IMR-90 (cell line): Measurements from ENCODE around the gene OR4B1. TPM values are rescaled to one million over a fixed set of nuclear protein-coding genes. Genes with fewer than 3 reads are reported as not detected.

Source experiments
- ATAC-seq: fragments of 200-7000 bp; cut with Tn5 transposase; 2 replicates; pipeline ENCODE4 v1.9.1; 2020; ENCODE audit warnings: low read depth, mild to moderate bottlenecking, moderate library complexity
- BruUV-seq: library from RNA; stranded (reverse); fragments of 400-500 nt; replicated peaks from 2 replicates; lab custom pipeline; 2021; lab: Mats Ljungman, UMichigan
- CTCF ChIA-PET: fragments of 300-600 bp; formaldehyde crosslinking; extraction: SDS; loops from one replicate; lab custom pipeline; 2021; ENCODE audit warnings: antibody characterized with exemption; lab: Yijun Ruan, JAX
- POLR2A ChIA-PET: fragments of 300-600 bp; sonication (Branson Sonifier 250); formaldehyde crosslinking; loops from one replicate; lab custom pipeline; 2022; ENCODE audit warnings: antibody characterized with exemption; ENCODE audit not compliant: unreplicated experiment; lab: Charles Lee
- DNase-seq: peaks from one replicate; pipeline ENCODE4 v3.0.0; 2013
- H2AFZ ChIP-seq: replicated peaks from 2 replicates; pipeline ENCODE3; 2013; ENCODE audit warnings: low read length, mild to moderate bottlenecking; ENCODE audit not compliant: poor library complexity
- H2AK5ac ChIP-seq: 2 replicates; pipeline ENCODE4 v1.6.1; 2013; ENCODE audit warnings: low read depth, low read length, inconsistent platforms
- H2AK9ac ChIP-seq: replicated peaks from 2 replicates; pipeline ENCODE3; 2013; ENCODE audit warnings: mild to moderate bottlenecking, low read depth, low read length, moderate library complexity; ENCODE audit not compliant: poor library complexity
- H2BK120ac ChIP-seq: 2 replicates; pipeline ENCODE4 v1.6.1; 2013; ENCODE audit warnings: low read depth, low read length, inconsistent platforms
- H2BK15ac ChIP-seq: 3 replicates; pipeline ENCODE4 v1.6.1; 2013; ENCODE audit warnings: low read depth, low read length, inconsistent platforms
- H2BK20ac ChIP-seq: 2 replicates; pipeline ENCODE4 v1.6.1; 2013; ENCODE audit warnings: low read depth, mild to moderate bottlenecking, inconsistent platforms, low read length, moderate library complexity
- H2BK5ac ChIP-seq: 2 replicates; pipeline ENCODE4 v1.6.1; 2013; ENCODE audit warnings: mild to moderate bottlenecking, low read depth, low read length, inconsistent platforms; ENCODE audit not compliant: poor library complexity, severe bottlenecking
- H3K14ac ChIP-seq: replicated peaks from 2 replicates; pipeline ENCODE4 v1.6.1; 2013; ENCODE audit warnings: low read depth, low read length, inconsistent platforms
- H3K18ac ChIP-seq: 2 replicates; pipeline ENCODE4 v1.6.1; 2013; ENCODE audit warnings: low read depth, low read length, control low read depth
- H3K23ac ChIP-seq: 2 replicates; pipeline ENCODE4 v1.6.1; 2013; ENCODE audit warnings: low read depth, low read length, inconsistent platforms
- H3K27ac ChIP-seq: 2 replicates; pipeline ENCODE4 v1.5.1; 2013; ENCODE audit warnings: mild to moderate bottlenecking, control low read depth, low read length; ENCODE audit not compliant: insufficient read depth
- H3K27me3 ChIP-seq: 2 replicates; pipeline ENCODE4 v1.6.1; 2013; ENCODE audit warnings: low read length; ENCODE audit not compliant: control insufficient read depth, insufficient read depth
- H3K36me3 ChIP-seq: 2 replicates; pipeline ENCODE4 v1.6.1; 2013; ENCODE audit warnings: low read length, mixed read lengths; ENCODE audit not compliant: control insufficient read depth, insufficient read depth
- H3K4ac ChIP-seq: 2 replicates; pipeline ENCODE4 v1.6.1; 2013; ENCODE audit warnings: low read depth, low read length, inconsistent platforms
- H3K4me1 ChIP-seq: 2 replicates; pipeline ENCODE4 v1.6.1; 2013; ENCODE audit warnings: low read length, mixed read lengths; ENCODE audit not compliant: control insufficient read depth, insufficient read depth
- H3K4me2 ChIP-seq: 2 replicates; pipeline ENCODE4 v1.6.1; 2013; ENCODE audit warnings: low read depth, mild to moderate bottlenecking, control low read depth, low read length, moderate library complexity
- H3K4me3 ChIP-seq: 2 replicates; pipeline ENCODE4 v1.5.1; 2013; ENCODE audit warnings: low read depth, mild to moderate bottlenecking, control low read depth, low read length, moderate library complexity; ENCODE audit not compliant: insufficient read depth
- H3K56ac ChIP-seq: 2 replicates; pipeline ENCODE4 v1.6.1; 2013; ENCODE audit warnings: low read length, inconsistent platforms; ENCODE audit not compliant: insufficient read depth; ENCODE audit errors: extremely low read depth
- H3K79me1 ChIP-seq, 2 experiments: 2 replicates each; pipeline ENCODE4 v1.6.1; 2013; ENCODE audit warnings: low read length in 2 of 2, inconsistent platforms in 1 of 2, low read depth in 1 of 2
- H3K9ac ChIP-seq: 2 replicates; pipeline ENCODE4 v1.6.1; 2013; ENCODE audit warnings: low read depth, low read length, control low read depth
- H3K9me1 ChIP-seq: 2 replicates; pipeline ENCODE4 v1.6.1; 2013; ENCODE audit warnings: low read length, inconsistent platforms; ENCODE audit not compliant: insufficient read depth
- H3K9me3 ChIP-seq: 2 replicates; pipeline ENCODE4 v1.6.1; 2013; ENCODE audit warnings: low read length; ENCODE audit not compliant: control insufficient read depth, insufficient read depth
- H4K20me1 ChIP-seq: 2 replicates; pipeline ENCODE4 v1.6.1; 2013; ENCODE audit warnings: low read length, inconsistent platforms; ENCODE audit not compliant: insufficient read depth
- H4K5ac ChIP-seq: 2 replicates; pipeline ENCODE4 v1.6.1; 2013; ENCODE audit warnings: mild to moderate bottlenecking, low read depth, low read length, control low read depth
- H4K8ac ChIP-seq, 2 experiments: 2 replicates each; pipeline ENCODE4 v1.6.1; 2013; ENCODE audit warnings: low read depth in 2 of 2, low read length in 2 of 2, control low read depth in 1 of 2, inconsistent platforms in 1 of 2
- H4K91ac ChIP-seq: 2 replicates; pipeline ENCODE4 v1.6.1; 2013; ENCODE audit warnings: low read depth, low read length, inconsistent platforms; ENCODE audit not compliant: insufficient read depth
- BHLHE40 ChIP-seq: fragments of 150-350 bp; IDR thresholded peaks from 2 replicates; pipeline ENCODE4 v1.6.1; 2016; ENCODE audit warnings: mild to moderate bottlenecking, low read depth, low read length
- CEBPB ChIP-seq: IDR thresholded peaks from 2 replicates; pipeline ENCODE4 v1.6.1; 2012; ENCODE audit warnings: low read depth, low read length, improper control_type of control experiment
- CHD1 ChIP-seq: IDR thresholded peaks from 2 replicates; pipeline ENCODE4 v1.6.1; 2012; ENCODE audit warnings: low read depth, low read length, improper control_type of control experiment
- CTCF ChIP-seq: conservative IDR thresholded peaks from 2 replicates; pipeline ENCODE4 v1.5.1; 2012; ENCODE audit warnings: mild to moderate bottlenecking, low read depth, low read length, improper control_type of control experiment
- MAFK ChIP-seq: IDR thresholded peaks from 2 replicates; pipeline ENCODE4 v1.6.1; 2012; ENCODE audit warnings: low read depth, low read length, improper control_type of control experiment
- NFE2L2 ChIP-seq: fragments of 150-350 bp; IDR thresholded peaks from 2 replicates; pipeline ENCODE4 v1.6.1; 2016; ENCODE audit warnings: low read depth, mild to moderate bottlenecking, low read length
- POLR2A ChIP-seq: IDR thresholded peaks from 2 replicates; pipeline ENCODE4 v1.6.1; 2012; ENCODE audit warnings: mild to moderate bottlenecking, low read depth, low read length
- RFX5 ChIP-seq: IDR thresholded peaks from 2 replicates; pipeline ENCODE4 v1.8.0; 2012; ENCODE audit warnings: low read depth, mild to moderate bottlenecking, low read length, moderate library complexity
- SMC3 ChIP-seq: fragments of 150-350 bp; IDR thresholded peaks from 2 replicates; pipeline ENCODE4 v1.6.1; 2016; ENCODE audit warnings: low read depth, mild to moderate bottlenecking, antibody characterized with exemption, low read length, moderate library complexity
- USF2 ChIP-seq: fragments of 150-350 bp; IDR thresholded peaks from 2 replicates; pipeline ENCODE4 v1.6.1; 2017; ENCODE audit warnings: mild to moderate bottlenecking, antibody characterized with exemption, low read length, low read depth
- WGBS, 2 experiments: methylation state at CpG; one replicate each; pipeline versions ENCODE4 v1.1.5 to v1.1.7; 2013; ENCODE audit warnings: missing lambda C conversion rate in 2 of 2; ENCODE audit not compliant: insufficient read length in 1 of 2; ENCODE audit errors: extremely low coverage in 2 of 2; 5-methylcytosine and 5-hydroxymethylcytosine counted together
- dilution Hi-C: fragments of 300-500 bp; cut with HindIII; formaldehyde crosslinking; loops from one replicate; pipeline ENCODE4 v1.14.3; 2018; ENCODE audit warnings: low sequenced_read_pairs; ENCODE audit not compliant: unreplicated experiment
- in situ Hi-C: fragments of 300-500 bp; cut with MboI; formaldehyde crosslinking; loops from 3 replicates; pipeline ENCODE4 v1.14.3; 2019; ENCODE audit warnings: low sequenced_read_pairs, inconsistent platforms, mixed read lengths
- intact Hi-C: fragments of 100-400 bp; cut with micrococcal nuclease; formaldehyde crosslinking; loops from 2 replicates; pipeline ENCODE4 v1.10.0; 2022
- polyA plus RNA-seq, 3 experiments: library from polyadenylated mRNA; depleted of rRNA; stranded (reverse); fragments of >200 nt; gene quantifications; 2 replicates each; pipeline ENCODE4 v1.2.3, GENCODE V29; 2012; ENCODE audit warnings: low replicate concordance in 1 of 3
- total RNA-seq: library from RNA; depleted of rRNA; stranded (reverse); fragments of >200 nt; gene quantifications from 2 replicates; pipeline ENCODE4 v1.2.3, GENCODE V29; 2012

Gene OR4B1
- total and polyA plus RNA-seq, 2 of the 4 experiments (the other 2 are of a cell fraction): not detected

- intact Hi-C loops: no loop called here
- H3K4me1 ChIP-seq: peaks cover 12% of the 10 kb centered on the region
- TF ChIP-seq POLR2A: no peak
- no peak for TF ChIP-seq USF2
- TF ChIP-seq MAFK: no peak
- TF ChIP-seq CTCF: no peak
- TF ChIP-seq NFE2L2: no peak
- TF ChIP-seq CHD1: no peak
- TF ChIP-seq BHLHE40: no peak
- no peak for TF ChIP-seq CEBPB
- TF ChIP-seq RFX5: no peak
- no peak for TF ChIP-seq SMC3
- H3K14ac ChIP-seq: no peak overlapping the region
- H3K9ac ChIP-seq: no peak overlapping the region
- no peak overlapping the region for H2AK9ac ChIP-seq
- H3K79me1 ChIP-seq: peaks cover 0 to 4% of the 10 kb centered on the region in 2 experiments; a peak in 1 of 4 replicates
- H3K9me3 ChIP-seq: no peaks in the 10 kb centered on the region
- no peak overlapping the region for H3K4me3 ChIP-seq
- ATAC-seq: no peak
- H2BK5ac ChIP-seq: peak overlapping the region; percentile 36
- peak overlapping the region; percentile 71 for H3K4ac ChIP-seq
- dilution Hi-C loops: no loop called here
- no peaks in the 10 kb centered on the region for H4K20me1 ChIP-seq
- no peak overlapping the region for H3K56ac ChIP-seq
- in situ Hi-C loops: no loop called here
- no peak overlapping the region for H3K4me2 ChIP-seq
- H4K5ac ChIP-seq: no peak overlapping the region; the same call in 1 of the 2 replicates
- H2AK5ac ChIP-seq: peak overlapping the region; percentile 33
- ChIA-PET CTCF (no interaction called here), POLR2A (no interaction called here)
- H2BK15ac ChIP-seq: no peak overlapping the region
- DNase-seq: no peak
- peak overlapping the region; percentile 75 for H3K27ac ChIP-seq
- no peak overlapping the region for H3K23ac ChIP-seq
- peak overlapping the region; percentile 39; the same call in 1 of the 2 replicates for H2BK20ac ChIP-seq
- no CpG with 5 or more reads among the region's 6 CpGs for WGBS, 2 experiments
- H4K91ac ChIP-seq: peak overlapping the region; percentile 65
- peaks cover 14% of the 10 kb centered on the region for H3K9me1 ChIP-seq
- H3K27me3 ChIP-seq: no peaks in the 10 kb centered on the region
- peaks cover 3% of the 10 kb centered on the region for H3K36me3 ChIP-seq
- H3K18ac ChIP-seq: 0 out of 2 replicates have a peak overlapping the region, but pooled peaks have one; percentile 13
- BruUV-seq: no TSS peak
- peak overlapping the region; percentile 82 for H2BK120ac ChIP-seq
- H2AFZ ChIP-seq: no peak overlapping the region
- peak overlapping the region; percentile 16 to 84; a peak in 1 of 4 replicates for H4K8ac ChIP-seq
Measured at GRCh38 chr11:48169259-48169658, 47.4 kb upstream of the OR4B1 start.
